ENCODE data around the gene LPP. TPM values are rescaled to one million over a fixed set of nuclear protein-coding genes. Genes with fewer than 3 reads are reported as not detected.
A peak's percentile ranks its signal among the peaks of the same experiment; 100 is the strongest.

LPP gene
- total and polyA plus RNA-seq, 2 of the 4 experiments (the other 2 are of a cell fraction) = 16.0 to 130 TPM

GRCh38 chr3:188240189-188240981 is 86.4 kb downstream of the LPP start (continued):
- no peak for TF ChIP-seq POLR2A (IDR thresholded peaks at IDR 0.05; ENCODE audit: low read depth, low read length)

GRCh38 chr3:188241072-188241471 is 87.1 kb downstream of the LPP start:
- H2BK15ac ChIP-seq (ENCODE audit: low read depth, low read length) = no peak overlapping the region
- peaks cover 22% of the 10 kb centered on the region for H3K4me1 ChIP-seq (ENCODE audit: control insufficient read depth, insufficient read depth, low read length)
- H2BK5ac ChIP-seq (ENCODE audit: low read depth, low read length, poor library complexity, severe bottlenecking) = no peak overlapping the region
- CTCF ChIA-PET = no interaction called here
- 0 out of 2 replicates have a peak overlapping the region, but pooled peaks have one; percentile 1 for H3K9ac ChIP-seq (ENCODE audit: low read depth, low read length)
- 33% methylated on average over 1 of the region's 7 CpGs; no CpG with 5 or more reads in 1 of the 2 experiments for WGBS, 2 experiments (ENCODE audit: extremely low coverage in 2 of 2, insufficient read length in 1 of 2)
- no peak overlapping the region for H4K8ac ChIP-seq (ENCODE audit: low read depth in 2 of 2, low read length in 2 of 2)
- no TSS peak for BruUV-seq (replicated peaks)
- H3K27ac ChIP-seq (ENCODE audit: insufficient read depth, low read length) = no peak overlapping the region
- DNase-seq (peak; percentile 67), ATAC-seq (ENCODE audit: low read depth) (peak; percentile 63; the same call in 1 of the 2 replicates)
- H3K36me3 ChIP-seq (ENCODE audit: control insufficient read depth, insufficient read depth, low read length) = peaks cover 2% of the 10 kb centered on the region
- peaks cover 73% of the 10 kb centered on the region for H4K20me1 ChIP-seq (ENCODE audit: insufficient read depth, low read length)
- H4K5ac ChIP-seq (ENCODE audit: low read depth, low read length) = no peak overlapping the region
- POLR2A ChIA-PET (ENCODE audit: unreplicated experiment) = no interaction called here
- H3K4me2 ChIP-seq (ENCODE audit: low read depth, low read length) = no peak overlapping the region
- no peak overlapping the region for H3K4ac ChIP-seq (ENCODE audit: low read depth, low read length)
- peak overlapping the region; percentile 44 for H2AK5ac ChIP-seq (ENCODE audit: low read depth, low read length)
- intact Hi-C loops (cut with micrococcal nuclease) = no loop called here
- no peak overlapping the region for H3K4me3 ChIP-seq (ENCODE audit: insufficient read depth, low read depth, low read length)
- peaks cover 35% of the 10 kb centered on the region for H3K9me1 ChIP-seq (ENCODE audit: insufficient read depth, low read length)
- no peak overlapping the region for H3K56ac ChIP-seq (ENCODE audit: extremely low read depth, insufficient read depth, low read length)
- no peak overlapping the region for H3K18ac ChIP-seq (ENCODE audit: low read depth, low read length)
- TF ChIP-seq CEBPB (IDR thresholded peaks at IDR 0.05; ENCODE audit: low read depth, low read length) = no peak
- TF ChIP-seq NFE2L2 (IDR thresholded peaks at IDR 0.05; ENCODE audit: low read depth, low read length) = peak; percentile 48; the same call in 1 of the 2 replicates
- peak; percentile 33; the same call in 1 of the 2 replicates for TF ChIP-seq MXI1 (IDR thresholded peaks at IDR 0.05; ENCODE audit: borderline replicate concordance, low read depth, low read length)
- no peak overlapping the region for H2BK20ac ChIP-seq (ENCODE audit: low read depth, low read length)
- H2AFZ ChIP-seq (replicated peaks; ENCODE audit: low read length, poor library complexity) = peak overlapping the region; percentile 40
- no peaks in the 10 kb centered on the region for H3K9me3 ChIP-seq (ENCODE audit: control insufficient read depth, insufficient read depth, low read length)
- H3K27me3 ChIP-seq (ENCODE audit: control insufficient read depth, insufficient read depth, low read length) = no peaks in the 10 kb centered on the region
- H2AK9ac ChIP-seq (replicated peaks; ENCODE audit: low read depth, low read length, poor library complexity) = no peak overlapping the region
- H2BK120ac ChIP-seq (ENCODE audit: low read depth, low read length) = no peak overlapping the region
- in situ Hi-C loops (cut with MboI; ENCODE audit: low sequenced_read_pairs) = no loop called here
- H4K91ac ChIP-seq (ENCODE audit: insufficient read depth, low read depth, low read length) = no peak overlapping the region
- H3K79me1 ChIP-seq (ENCODE audit: low read depth in 1 of 2, low read length in 2 of 2) = peaks cover 42 to 88% of the 10 kb centered on the region in 2 experiments
- no peak overlapping the region; the same call in 1 of the 2 replicates for H3K23ac ChIP-seq (ENCODE audit: low read depth, low read length)
- H3K14ac ChIP-seq (replicated peaks; ENCODE audit: low read depth, low read length) = no peak overlapping the region
- dilution Hi-C loops (cut with HindIII; ENCODE audit: low sequenced_read_pairs, unreplicated experiment) = no loop called here
